ENCODE measurements around the gene ABHD15.

The ABHD15 gene

GRCh38 chr17:29595107-29595942, 28.5 kb upstream of the ABHD15 start:
- CTCF ChIA-PET: interaction anchor here (1.0 to 5.4 kb wide), 5 partner anchors 14 to 225 kb away, joined by 3 to 45 read pairs (median 5); no protein-coding TSS in a partner anchor
- POLR2A ChIA-PET (ENCODE audit: low non-redundant PET): no interaction called here
- peak overlapping the region; percentile 99 for H3K27ac ChIP-seq
- DNase-seq (ENCODE audit: low spot score): no peak
- TF ChIP-seq CTCF (conservative IDR thresholded peaks at IDR 0.05; ENCODE audit: low read depth): no peak

- CTCF ChIA-PET: interaction anchor here (1.0 to 5.4 kb wide), 7 partner anchors 11 to 224 kb away, joined by 3 to 45 read pairs (median 5); no protein-coding TSS in a partner anchor
- POLR2A ChIA-PET (ENCODE audit: low non-redundant PET): no interaction called here
- TF ChIP-seq CTCF (conservative IDR thresholded peaks at IDR 0.05; ENCODE audit: low read depth): 0 out of 2 replicates have a peak, but pooled peaks have one; percentile 0
- H3K27ac ChIP-seq: peak overlapping the region; percentile 99
- DNase-seq (ENCODE audit: low spot score): no peak
Observed at GRCh38 chr17:29594519-29595090, 27.8 kb upstream of the ABHD15 start.

- peak overlapping the region; percentile 99 for H3K27ac ChIP-seq
- TF ChIP-seq CTCF (conservative IDR thresholded peaks at IDR 0.05; ENCODE audit: low read depth): peak; percentile 40
- ChIA-PET POLR2A (ENCODE audit: low non-redundant PET) (no interaction called here), CTCF (interaction anchor here (0.6 to 5.4 kb wide), 11 partner anchors 10 to 453 kb away, joined by 3 to 71 read pairs (median 5); no protein-coding TSS in a partner anchor)
- peak; percentile 28 for DNase-seq (ENCODE audit: low spot score)
Observed at GRCh38 chr17:29593591-29594518, 27.0 kb upstream of the ABHD15 start.

- no peak for TF ChIP-seq CTCF (conservative IDR thresholded peaks at IDR 0.05; ENCODE audit: low read depth)
- DNase-seq (ENCODE audit: low spot score): no peak
- peak within 1 kb of the TSS; percentile 99 for H3K27ac ChIP-seq
- CTCF ChIA-PET: interaction anchor here (0.6 to 5.4 kb wide), 7 partner anchors 12 to 454 kb away, joined by 3 to 71 read pairs (median 4); partner anchors contain the start of gene ABHD15
- POLR2A ChIA-PET (ENCODE audit: low non-redundant PET): interaction anchor here (1.0 kb wide), 1 partner anchor 28 kb away, joined by 3 read pairs; no protein-coding TSS in a partner anchor
Observed at GRCh38 chr17:29592850-29593551, 26.2 kb upstream of the ABHD15 start, which contains the start of gene ANKRD13B. ANKRD13B (plus strand) TSS chr17:29593132; CDS start chr17:29593622, 490 bp downstream.

- CTCF ChIA-PET: interaction anchor here (0.5 to 5.4 kb wide), 19 partner anchors 11 to 675 kb away, joined by 3 to 71 read pairs (median 4); partner anchors contain the start of gene ABHD15
- POLR2A ChIA-PET (ENCODE audit: low non-redundant PET): interaction anchor here (1.0 to 1.1 kb wide), 2 partner anchors 11 to 29 kb away, joined by 3 read pairs; no protein-coding TSS in a partner anchor
- DNase-seq (ENCODE audit: low spot score): peak; percentile 90
- H3K27ac ChIP-seq: peak overlapping the region; percentile 99
- TF ChIP-seq CTCF (conservative IDR thresholded peaks at IDR 0.05; ENCODE audit: low read depth): peak; percentile 99
Observed at GRCh38 chr17:29591737-29592608, 25.1 kb upstream of the ABHD15 start.
